ENCODE data around the gene RCCD1.
A peak's percentile ranks its signal among the peaks of the same experiment; 100 is the strongest.

The RCCD1 gene

GRCh38 chr15:90933301-90933700 lies 21.4 kb upstream of the RCCD1 start:
- CTCF ChIA-PET = interaction anchor here (0.5 to 6.9 kb wide), 21 partner anchors 9 to 940 kb away, joined by 3 to 77 read pairs (median 7); partner anchors contain the start of genes MAN2A2 and RCCD1
- POLR2A ChIA-PET = interaction anchor here (1.4 to 8.2 kb wide), 11 partner anchors 10 to 115 kb away, joined by 4 to 142 read pairs (median 15); partner anchors contain the start of genes MAN2A2, PRC1 and RCCD1
- TF ChIP-seq SUZ12 (IDR thresholded peaks at IDR 0.05) (no peak), ZNF384 (IDR thresholded peaks at IDR 0.05) (no peak), FOXM1 (IDR thresholded peaks at IDR 0.05; ENCODE audit: borderline replicate concordance) (no peak), NFRKB (IDR thresholded peaks at IDR 0.05) (no peak), CTBP1 (IDR thresholded peaks at IDR 0.05; ENCODE audit: borderline replicate concordance) (no peak), SP1 (IDR thresholded peaks at IDR 0.05) (no peak), L3MBTL2 (conservative IDR thresholded peaks at IDR 0.05) (no peak), LEF1 (IDR thresholded peaks at IDR 0.05; ENCODE audit: borderline replicate concordance) (no peak), ELF4 (IDR thresholded peaks at IDR 0.05) (no peak), PKNOX1 (IDR thresholded peaks at IDR 0.05) (no peak), FOXK2 (IDR thresholded peaks at IDR 0.05) (no peak), HDGF (IDR thresholded peaks at IDR 0.05; ENCODE audit: borderline replicate concordance) (no peak), BHLHE40 (IDR thresholded peaks at IDR 0.05; ENCODE audit: borderline replicate concordance) (no peak), TARDBP (IDR thresholded peaks at IDR 0.05) (no peak), FOXA1 (IDR thresholded peaks at IDR 0.05) (no peak), ARNT (IDR thresholded peaks at IDR 0.05) (no peak)
- DNase-seq (ENCODE audit: extremely low spot score) = no peak

- POLR2A ChIA-PET = interaction anchor here (0.5 to 8.2 kb wide), 15 partner anchors 9 to 217 kb away, joined by 3 to 142 read pairs (median 6); partner anchors contain the start of genes BLM, MAN2A2, PRC1 and RCCD1
- no peak for TF ChIP-seq FOXM1 (IDR thresholded peaks at IDR 0.05; ENCODE audit: borderline replicate concordance)
- no peak for TF ChIP-seq FOXK2 (IDR thresholded peaks at IDR 0.05)
- no peak for TF ChIP-seq LEF1 (IDR thresholded peaks at IDR 0.05; ENCODE audit: borderline replicate concordance)
- TF ChIP-seq TARDBP (IDR thresholded peaks at IDR 0.05) = no peak
- TF ChIP-seq PKNOX1 (IDR thresholded peaks at IDR 0.05) = no peak; the same call in 1 of the 2 replicates
- no peak for TF ChIP-seq NFRKB (IDR thresholded peaks at IDR 0.05)
- TF ChIP-seq SP1 (IDR thresholded peaks at IDR 0.05) = no peak
These were observed 20.3 kb upstream of the RCCD1 start for GRCh38 chr15:90934256-90934948.

GRCh38 chr15:90934949-90935751 lies 19.5 kb upstream of the RCCD1 start, which contains the start of gene UNC45A:
Gene UNC45A (plus strand): TSS chr15:90935285. CDS start chr15:90935325, 40 bp downstream.
- ChIA-PET POLR2A (interaction anchor here (0.5 to 8.2 kb wide), 18 partner anchors 9 to 275 kb away, joined by 3 to 142 read pairs (median 6); partner anchors contain the start of genes BLM, MAN2A2, PRC1 and RCCD1), CTCF (interaction anchor here (0.6 to 6.9 kb wide), 18 partner anchors 8 to 287 kb away, joined by 3 to 77 read pairs (median 4); partner anchors contain the start of genes MAN2A2, RCCD1 and VPS33B)
- peak; percentile 98 for DNase-seq (ENCODE audit: extremely low spot score)
- TF ChIP-seq ARNT (IDR thresholded peaks at IDR 0.05) (no peak), HDGF (IDR thresholded peaks at IDR 0.05; ENCODE audit: borderline replicate concordance) (0 out of 2 replicates have a peak, but pooled peaks have one; percentile 23), L3MBTL2 (conservative IDR thresholded peaks at IDR 0.05) (peak; percentile 49; the same call in 1 of the 2 replicates)

More at GRCh38 chr15:90934256-90934948, 20.3 kb upstream of the RCCD1 start:
- CTCF ChIA-PET = interaction anchor here (0.6 to 6.9 kb wide), 17 partner anchors 9 to 286 kb away, joined by 3 to 77 read pairs (median 4); partner anchors contain the start of genes MAN2A2, RCCD1 and VPS33B
- DNase-seq (ENCODE audit: extremely low spot score) = peak; percentile 88

GRCh38 chr15:90936823-90937222 lies 17.9 kb upstream of the RCCD1 start:
- CTCF ChIA-PET = interaction anchor here (6.9 kb wide), 1 partner anchor 20 kb away, joined by 77 read pairs; the partner anchor contains the start of gene RCCD1
- TF ChIP-seq ELF4 (IDR thresholded peaks at IDR 0.05) (no peak), HDGF (IDR thresholded peaks at IDR 0.05; ENCODE audit: borderline replicate concordance) (no peak), BHLHE40 (IDR thresholded peaks at IDR 0.05; ENCODE audit: borderline replicate concordance) (no peak), ARNT (IDR thresholded peaks at IDR 0.05) (no peak), TARDBP (IDR thresholded peaks at IDR 0.05) (no peak), ZNF384 (IDR thresholded peaks at IDR 0.05) (no peak), FOXK2 (IDR thresholded peaks at IDR 0.05) (no peak), SP1 (IDR thresholded peaks at IDR 0.05) (no peak), CTBP1 (IDR thresholded peaks at IDR 0.05; ENCODE audit: borderline replicate concordance) (no peak), NFRKB (IDR thresholded peaks at IDR 0.05) (no peak), SUZ12 (IDR thresholded peaks at IDR 0.05) (no peak)
- POLR2A ChIA-PET = interaction anchor here (1.2 to 3.9 kb wide), 3 partner anchors 10 to 277 kb away, joined by 3 to 22 read pairs (median 6); no protein-coding TSS in a partner anchor
- DNase-seq (ENCODE audit: extremely low spot score) = no peak

GRCh38 chr15:90938261-90938660 lies 16.4 kb upstream of the RCCD1 start:
- CTCF ChIA-PET = no interaction called here
- POLR2A ChIA-PET = no interaction called here
- no peak for TF ChIP-seq ELF4 (IDR thresholded peaks at IDR 0.05)
- TF ChIP-seq ARNT (IDR thresholded peaks at IDR 0.05) = no peak
- TF ChIP-seq CTBP1 (IDR thresholded peaks at IDR 0.05; ENCODE audit: borderline replicate concordance) = no peak
- TF ChIP-seq SP1 (IDR thresholded peaks at IDR 0.05) = no peak
- TF ChIP-seq ZNF384 (IDR thresholded peaks at IDR 0.05) = no peak
- TF ChIP-seq TARDBP (IDR thresholded peaks at IDR 0.05) = no peak
- TF ChIP-seq LEF1 (IDR thresholded peaks at IDR 0.05; ENCODE audit: borderline replicate concordance) = no peak
- no peak for TF ChIP-seq HDGF (IDR thresholded peaks at IDR 0.05; ENCODE audit: borderline replicate concordance)
- TF ChIP-seq FOXA1 (IDR thresholded peaks at IDR 0.05) = no peak
- no peak for TF ChIP-seq PKNOX1 (IDR thresholded peaks at IDR 0.05)
- no peak for DNase-seq (ENCODE audit: extremely low spot score)

Measured in HEK293T (cell line).